Skeletal muscle tissue (tissue), 4 donors: ENCODE results near the gene CNN3. TPM values are rescaled to one million over a fixed set of nuclear protein-coding genes. Genes with fewer than 3 reads are reported as not detected.
"Not testable (repeated sequence)": the region's sequence is repeated elsewhere in the genome, so short reads cannot be mapped to it uniquely, and the experiment has no call there.

Source experiments
- H3K27ac ChIP-seq: one replicate; pipeline ENCODE4 v1.7.0; 2013; ENCODE audit warnings: mild to moderate bottlenecking, low read depth, low read length, inconsistent platforms
- H3K27me3 ChIP-seq, 3 donors: one replicate each; pipeline ENCODE4 v1.7.0; 2013; ENCODE audit warnings: low read length in 3 of 3; ENCODE audit not compliant: control insufficient read depth in 3 of 3, insufficient read depth in 3 of 3
- H3K36me3 ChIP-seq, 3 donors: one replicate each; pipeline ENCODE4 v1.7.0; 2013; ENCODE audit warnings: low read length in 3 of 3; ENCODE audit not compliant: control insufficient read depth in 3 of 3, insufficient read depth in 3 of 3
- H3K4me1 ChIP-seq, 3 donors: one replicate each; pipeline ENCODE4 v1.7.0; 2013; ENCODE audit warnings: low read length in 3 of 3, mild to moderate bottlenecking in 3 of 3; ENCODE audit not compliant: control insufficient read depth in 3 of 3, insufficient read depth in 3 of 3
- H3K4me3 ChIP-seq, 3 donors: one replicate each; pipeline ENCODE4 v1.7.0; 2013; ENCODE audit warnings: low read length in 3 of 3
- H3K9ac ChIP-seq, 3 donors: one replicate each; pipeline ENCODE4 v1.7.0; 2013; ENCODE audit warnings: low read length in 3 of 3, mild to moderate bottlenecking in 3 of 3, moderate library complexity in 2 of 3, low read depth in 1 of 3
- H3K9me3 ChIP-seq, 3 donors: one replicate each; pipeline ENCODE4 v1.7.0; 2013; ENCODE audit warnings: low read length in 3 of 3; ENCODE audit not compliant: control insufficient read depth in 3 of 3
- total RNA-seq: library from RNA; depleted of rRNA; stranded (reverse); fragments of >200 nt; gene quantifications from one replicate; pipeline ENCODE4 v1.2.3, GENCODE V29; 2014
- donor health status: Osteomylitis.

The CNN3 gene
- total RNA-seq, 1 donor from 2014 or later = 198 TPM

DNA sequence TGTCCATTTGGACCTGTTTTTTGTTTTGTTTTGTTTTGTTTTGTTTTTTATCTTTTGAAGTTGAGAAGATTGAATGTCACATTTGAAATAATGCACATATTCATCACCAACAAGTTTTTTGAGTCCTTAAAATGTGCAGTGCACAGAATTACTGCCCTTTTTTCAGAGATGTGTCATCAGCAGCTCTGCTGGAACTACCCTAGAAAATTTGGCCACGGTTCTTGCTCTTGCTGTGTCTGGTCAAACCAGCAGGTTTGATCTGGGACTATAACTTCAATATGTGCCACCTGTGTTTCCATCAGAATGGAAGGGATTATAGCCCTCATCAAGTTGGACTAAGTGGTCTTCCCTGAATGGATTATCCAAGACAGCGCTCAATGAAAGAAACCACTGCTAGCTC lies 24.1 kb upstream of the CNN3 start:
- Histone ChIP-seq H3K9me3 (no peaks in the 10 kb centered on the region), H3K4me3 (no peak overlapping the region), H3K36me3 (no peaks in the 10 kb centered on the region), H3K27ac (no peak overlapping the region), H3K27me3 (no peaks in the 10 kb centered on the region), H3K9ac (no peak overlapping the region), H3K4me1 (peaks cover 0 to 8% (median 4%) of the 10 kb centered on the region in 3 donors)

- H3K27ac ChIP-seq = no peak overlapping the region
- H3K27me3 ChIP-seq = no peaks in the 10 kb centered on the region
- H3K9me3 ChIP-seq = no peaks in the 10 kb centered on the region
- peaks cover 0 to 7% (median 0%) of the 10 kb centered on the region in 3 donors for H3K4me1 ChIP-seq
- no peak overlapping the region for H3K9ac ChIP-seq
- H3K4me3 ChIP-seq = no peak overlapping the region
- no peaks in the 10 kb centered on the region for H3K36me3 ChIP-seq
Measured at GRCh38 chr1:94949681-94950661, 23.1 kb upstream of the CNN3 start.

DNA sequence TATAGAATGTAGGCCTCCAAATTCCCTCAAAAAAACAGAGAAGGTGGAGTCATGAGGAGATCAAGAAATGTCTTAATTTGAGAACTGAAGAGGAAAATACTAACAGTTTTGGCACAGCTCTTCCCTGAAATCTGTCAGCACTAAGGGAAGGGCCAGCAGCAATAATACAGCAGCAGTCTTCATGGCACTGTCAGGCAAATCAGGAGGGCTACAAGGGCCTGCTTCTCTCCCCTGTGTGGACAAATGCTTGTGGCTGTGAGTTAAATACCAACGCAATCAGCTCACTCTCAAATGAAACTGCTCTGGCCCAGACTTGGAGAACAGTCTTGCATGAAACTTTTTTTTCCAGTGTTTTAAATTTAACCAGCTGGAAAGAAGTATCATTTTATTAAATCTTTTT lies 20.5 kb upstream of the CNN3 start:
- Histone ChIP-seq H3K4me3 (no peak overlapping the region), H3K9me3 (no peaks in the 10 kb centered on the region), H3K27me3 (no peaks in the 10 kb centered on the region), H3K4me1 (no peaks in the 10 kb centered on the region), H3K27ac (peak overlapping the region; percentile 15), H3K9ac (no peak overlapping the region), H3K36me3 (no peaks in the 10 kb centered on the region)

- Histone ChIP-seq H3K9ac (no peak overlapping the region), H3K4me1 (no peaks in the 10 kb centered on the region), H3K36me3 (no peaks in the 10 kb centered on the region), H3K27ac (peak overlapping the region; percentile 39), H3K27me3 (no peaks in the 10 kb centered on the region), H3K9me3 (no peaks in the 10 kb centered on the region), H3K4me3 (no peak overlapping the region)
Measured at GRCh38 chr1:94946886-94947285, 20.0 kb upstream of the CNN3 start.

DNA sequence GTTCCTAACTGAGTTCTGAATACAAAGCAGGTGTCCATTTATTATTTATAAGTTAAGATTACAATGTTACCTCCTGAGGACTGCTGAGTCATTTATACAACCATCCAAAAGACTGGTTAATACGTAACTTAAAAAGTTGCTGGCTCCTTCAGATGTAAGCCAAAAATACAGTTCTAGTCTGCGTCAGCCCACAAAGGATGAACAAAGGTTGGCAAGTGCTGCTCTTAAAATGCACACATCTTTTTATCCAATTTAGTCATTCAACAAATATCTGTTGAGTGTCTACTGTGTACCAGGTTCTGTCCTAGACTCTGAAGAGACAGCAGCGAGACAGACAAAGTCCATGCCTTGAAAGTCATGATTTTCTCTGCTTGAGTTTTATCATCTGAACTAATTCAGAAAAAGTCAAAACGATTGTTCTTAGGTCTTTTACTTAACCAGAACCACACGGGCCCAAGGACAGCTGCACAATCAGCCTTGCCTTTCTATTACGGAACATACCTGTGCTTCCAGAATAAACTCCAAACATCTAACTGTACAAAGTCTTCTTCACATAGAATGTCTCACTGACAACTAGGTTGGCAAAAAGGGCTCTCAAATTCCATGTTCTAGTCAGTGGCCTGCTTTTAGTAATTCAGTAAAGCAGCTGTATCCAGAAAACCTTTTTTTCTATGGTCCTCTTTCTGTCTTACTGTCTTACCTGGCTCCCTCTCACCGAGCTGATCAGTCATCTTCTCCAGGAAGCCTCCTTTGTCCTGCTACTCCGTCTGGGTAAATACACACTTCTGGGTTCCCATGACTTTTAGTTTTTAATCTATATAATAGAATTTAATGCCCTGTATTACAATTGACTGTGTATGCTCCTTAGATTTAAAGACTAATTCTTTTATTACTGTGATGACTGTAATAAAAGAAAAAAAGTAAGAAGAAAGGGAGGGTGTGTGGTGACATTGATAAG lies 15.5 kb upstream of the CNN3 start:
- H3K27ac ChIP-seq = no peak overlapping the region
- no peaks in the 10 kb centered on the region for H3K27me3 ChIP-seq
- H3K4me3 ChIP-seq = no peak overlapping the region
- no peaks in the 10 kb centered on the region for H3K36me3 ChIP-seq
- H3K4me1 ChIP-seq = peaks cover 0 to 3% (median 0%) of the 10 kb centered on the region in 3 donors
- H3K9ac ChIP-seq = no peak overlapping the region
- no peaks in the 10 kb centered on the region for H3K9me3 ChIP-seq

- H3K36me3 ChIP-seq, H3K9ac ChIP-seq, H3K27me3 ChIP-seq, H3K9me3 ChIP-seq, H3K27ac ChIP-seq, H3K4me1 ChIP-seq, H3K4me3 ChIP-seq: not testable (repeated sequence)
Measured at GRCh38 chr1:94941480-94941879, 14.6 kb upstream of the CNN3 start.

GRCh38 chr1:94940738-94941137 lies 13.8 kb upstream of the CNN3 start:
- no peaks in the 10 kb centered on the region for H3K27me3 ChIP-seq
- peaks cover 0 to 3% (median 0%) of the 10 kb centered on the region in 3 donors for H3K4me1 ChIP-seq
- H3K4me3 ChIP-seq = no peak overlapping the region
- H3K9ac ChIP-seq = no peak overlapping the region
- H3K9me3 ChIP-seq = no peaks in the 10 kb centered on the region
- no peaks in the 10 kb centered on the region for H3K36me3 ChIP-seq
- no peak overlapping the region for H3K27ac ChIP-seq

DNA sequence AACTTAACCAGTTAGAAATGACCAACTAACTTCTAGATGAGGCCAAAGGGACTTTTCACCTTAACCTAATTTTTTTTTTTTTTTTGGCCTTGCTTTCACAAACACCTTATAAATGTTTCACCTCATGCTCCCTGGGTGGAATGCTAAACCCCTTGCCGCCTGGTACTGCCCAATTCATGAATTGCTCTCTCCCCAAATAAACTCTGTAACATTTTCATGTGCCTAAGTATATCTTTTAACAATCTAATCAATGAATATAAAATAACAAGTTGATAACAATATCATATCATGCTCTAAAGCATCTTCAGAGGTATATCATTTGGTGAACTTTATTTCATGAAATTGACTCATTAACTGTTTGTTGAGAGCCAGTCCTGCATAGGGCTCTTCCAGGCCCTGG lies 10.9 kb upstream of the CNN3 start:
- Histone ChIP-seq H3K9me3 (no peaks in the 10 kb centered on the region), H3K27ac (peak overlapping the region; percentile 40), H3K4me1 (peaks cover 0 to 3% (median 0%) of the 10 kb centered on the region in 3 donors), H3K4me3 (no peak overlapping the region), H3K36me3 (no peaks in the 10 kb centered on the region), H3K27me3 (no peaks in the 10 kb centered on the region), H3K9ac (no peak overlapping the region)

- H3K27ac ChIP-seq = no peak overlapping the region
- H3K4me1 ChIP-seq = peaks cover 0 to 3% (median 0%) of the 10 kb centered on the region in 3 donors
- no peaks in the 10 kb centered on the region for H3K9me3 ChIP-seq
- no peak overlapping the region for H3K9ac ChIP-seq
- H3K4me3 ChIP-seq = no peak overlapping the region
- no peaks in the 10 kb centered on the region for H3K36me3 ChIP-seq
- H3K27me3 ChIP-seq = no peaks in the 10 kb centered on the region
Measured at GRCh38 chr1:94936861-94937620, 10.1 kb upstream of the CNN3 start.
